MCF 10A (cell line): ENCODE data around the gene SYNE1. TPM values are rescaled to one million over a fixed set of nuclear protein-coding genes. Genes with fewer than 3 reads are reported as not detected.

Source experiments
- BruUV-seq: library from RNA; stranded (reverse); fragments of 400-500 nt; replicated peaks from 2 replicates; lab custom pipeline; 2021; lab: Mats Ljungman, UMichigan
- CTCF ChIA-PET: fragments of 300-600 bp; sonication (Branson Sonifier 250); formaldehyde crosslinking; extraction: SDS; loops from one replicate; lab custom pipeline; 2021; ENCODE audit warnings: antibody characterized with exemption, inconsistent platforms; lab: Yijun Ruan, JAX
- POLR2A ChIA-PET: fragments of 300-600, 350-650 bp; sonication (Branson Sonifier 250); formaldehyde crosslinking; extraction: SDS; loops from one replicate; lab custom pipeline; 2020; ENCODE audit warnings: antibody characterized with exemption, inconsistent platforms; lab: Yijun Ruan, JAX
- DNase-seq: peaks from one replicate; pipeline ENCODE4 v3.0.0-alpha.2; 2018; ENCODE audit not compliant: unreplicated experiment
- H3K27ac Mint-ChIP-seq: one replicate; pipeline ENCODE4 v1.8.0; 2022; ENCODE audit warnings: mild to moderate bottlenecking, low read depth, mixed read lengths; ENCODE audit not compliant: unreplicated experiment
- H3K27me3 Mint-ChIP-seq: one replicate; pipeline ENCODE4 v1.8.0; 2022; ENCODE audit warnings: mixed read lengths; ENCODE audit not compliant: insufficient read depth, unreplicated experiment
- H3K36me3 Mint-ChIP-seq: one replicate; pipeline ENCODE4 v1.8.0; 2022; ENCODE audit warnings: mild to moderate bottlenecking, moderate library complexity, mixed read lengths; ENCODE audit not compliant: insufficient read depth, unreplicated experiment
- H3K4me1 Mint-ChIP-seq: one replicate; pipeline ENCODE4 v1.8.0; 2022; ENCODE audit warnings: mixed read lengths; ENCODE audit not compliant: insufficient read depth, unreplicated experiment
- H3K4me3 Mint-ChIP-seq: one replicate; pipeline ENCODE4 v1.8.0; 2022; ENCODE audit warnings: mild to moderate bottlenecking, moderate library complexity, mixed read lengths; ENCODE audit not compliant: unreplicated experiment
- H3K9me3 Mint-ChIP-seq: one replicate; pipeline ENCODE4 v1.8.0; 2022; ENCODE audit warnings: mixed read lengths; ENCODE audit not compliant: unreplicated experiment
- intact Hi-C: fragments of 100-400 bp; cut with micrococcal nuclease; formaldehyde crosslinking; loops from 2 replicates; pipeline ENCODE4 v1.14.1; 2022
- total RNA-seq: library from RNA; stranded (reverse); gene quantifications from 2 replicates; pipeline ENCODE4 v1.2.3, GENCODE V29; 2022
- TF ChIP-seq, protein P1 (sequence below): fragments of 200-600 bp; IDR thresholded peaks from one replicate; pipeline ENCODE4 v1.8.0; 2022; ENCODE audit warnings: antibody characterized with exemption, mild to moderate bottlenecking; ENCODE audit not compliant: unreplicated experiment

Gene SYNE1
- total RNA-seq, 1 experiment from 2014 or later: 25.4 TPM

- Mint-ChIP-seq H3K9me3 (no peaks in the 10 kb centered on the region), H3K27me3 (no peaks in the 10 kb centered on the region), H3K4me3 (no peak overlapping the region), H3K27ac (no peak overlapping the region), H3K36me3 (peaks cover 13% of the 10 kb centered on the region), H3K4me1 (no peaks in the 10 kb centered on the region)
- POLR2A ChIA-PET: interaction anchor here (0.6 to 1.6 kb wide), 2 partner anchors 129 to 273 kb away, joined by 3 read pairs; no protein-coding TSS in a partner anchor
- intact Hi-C loops: no loop called here
- CTCF ChIA-PET: interaction anchor here (0.6 kb wide), 3 partner anchors 14 to 725 kb away, joined by 3 read pairs; no protein-coding TSS in a partner anchor
- DNase-seq: no peak
- TF ChIP-seq, protein P1, sequence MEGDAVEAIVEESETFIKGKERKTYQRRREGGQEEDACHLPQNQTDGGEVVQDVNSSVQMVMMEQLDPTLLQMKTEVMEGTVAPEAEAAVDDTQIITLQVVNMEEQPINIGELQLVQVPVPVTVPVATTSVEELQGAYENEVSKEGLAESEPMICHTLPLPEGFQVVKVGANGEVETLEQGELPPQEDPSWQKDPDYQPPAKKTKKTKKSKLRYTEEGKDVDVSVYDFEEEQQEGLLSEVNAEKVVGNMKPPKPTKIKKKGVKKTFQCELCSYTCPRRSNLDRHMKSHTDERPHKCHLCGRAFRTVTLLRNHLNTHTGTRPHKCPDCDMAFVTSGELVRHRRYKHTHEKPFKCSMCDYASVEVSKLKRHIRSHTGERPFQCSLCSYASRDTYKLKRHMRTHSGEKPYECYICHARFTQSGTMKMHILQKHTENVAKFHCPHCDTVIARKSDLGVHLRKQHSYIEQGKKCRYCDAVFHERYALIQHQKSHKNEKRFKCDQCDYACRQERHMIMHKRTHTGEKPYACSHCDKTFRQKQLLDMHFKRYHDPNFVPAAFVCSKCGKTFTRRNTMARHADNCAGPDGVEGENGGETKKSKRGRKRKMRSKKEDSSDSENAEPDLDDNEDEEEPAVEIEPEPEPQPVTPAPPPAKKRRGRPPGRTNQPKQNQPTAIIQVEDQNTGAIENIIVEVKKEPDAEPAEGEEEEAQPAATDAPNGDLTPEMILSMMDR: no peak
- no TSS peak for BruUV-seq
Observed at GRCh38 chr6:152173321-152173720, 463.8 kb downstream of the SYNE1 start.

DNA sequence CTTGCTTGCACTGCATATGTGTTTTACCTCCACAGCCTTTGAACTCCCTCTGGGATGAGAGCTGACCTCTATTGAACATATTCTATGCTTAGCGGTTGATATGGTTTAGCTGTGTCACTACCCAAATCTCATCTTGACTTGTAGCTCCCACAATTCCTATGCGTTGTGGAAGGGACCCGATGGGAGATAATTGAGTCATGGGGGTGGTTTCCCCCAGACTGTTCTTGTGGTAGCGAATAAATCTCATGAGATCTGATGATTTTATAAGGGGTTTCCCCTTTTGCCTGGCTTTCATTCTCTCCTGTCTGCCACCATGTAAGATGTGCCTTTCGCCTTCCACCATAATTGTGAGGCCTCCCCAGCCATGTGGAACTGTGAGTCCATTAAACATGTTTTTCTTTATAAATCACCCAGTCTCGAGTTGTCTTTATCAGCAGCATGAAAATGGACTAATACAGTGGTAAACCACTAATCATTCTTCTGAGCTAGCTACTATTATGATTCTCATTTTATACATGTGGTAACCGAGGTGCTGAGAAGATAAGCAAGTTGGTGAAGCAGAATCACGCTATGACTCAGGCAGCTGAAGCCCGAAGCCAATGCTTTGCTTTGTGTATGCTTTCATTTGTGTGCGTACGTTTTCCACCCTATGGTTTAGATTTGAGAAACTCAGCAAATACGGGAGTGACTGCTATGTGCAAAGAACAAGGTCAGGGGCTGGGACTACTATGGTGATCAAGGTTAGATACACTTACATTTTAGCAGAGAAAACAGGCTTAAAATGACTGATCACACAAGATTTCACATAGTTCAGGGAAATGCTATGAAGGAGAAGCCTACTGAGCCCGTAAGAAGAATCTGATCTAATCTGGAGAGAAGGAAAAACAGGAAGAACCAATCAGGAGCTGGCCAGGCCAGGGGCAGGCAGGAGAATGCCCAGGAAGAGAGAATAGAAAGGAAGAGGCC lies 466.2 kb downstream of the SYNE1 start:
- BruUV-seq: no TSS peak
- Mint-ChIP-seq H3K27me3 (no peaks in the 10 kb centered on the region), H3K27ac (no peak overlapping the region), H3K4me3 (no peak overlapping the region), H3K36me3 (peaks cover 6% of the 10 kb centered on the region), H3K9me3 (no peaks in the 10 kb centered on the region), H3K4me1 (no peaks in the 10 kb centered on the region)
- POLR2A ChIA-PET: no interaction called here
- intact Hi-C loops: no loop called here
- TF ChIP-seq, protein P1: no peak
- no peak for DNase-seq
- CTCF ChIA-PET: no interaction called here

DNA sequence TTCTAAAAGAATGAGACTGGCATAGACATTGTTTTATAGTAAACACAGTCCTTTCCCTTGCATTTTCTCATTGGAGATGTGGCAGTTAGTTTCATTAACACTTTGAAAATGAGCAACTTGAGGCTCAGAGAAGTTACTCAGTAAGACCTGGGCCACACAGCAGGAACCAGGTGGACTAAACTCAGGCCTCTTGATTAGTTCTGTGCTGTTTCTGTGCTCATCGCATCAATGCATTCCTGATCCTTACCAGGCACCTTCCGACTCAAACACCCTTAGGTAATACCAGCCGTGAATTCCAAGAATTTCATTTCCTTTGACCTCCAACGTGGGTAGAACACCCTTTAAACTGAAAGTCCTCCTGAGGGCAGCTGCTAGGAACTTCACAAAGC lies 466.9 kb downstream of the SYNE1 start:
- Mint-ChIP-seq H3K27ac (no peak overlapping the region), H3K4me1 (no peaks in the 10 kb centered on the region), H3K4me3 (no peak overlapping the region), H3K27me3 (no peaks in the 10 kb centered on the region), H3K36me3 (peaks cover 4% of the 10 kb centered on the region), H3K9me3 (no peaks in the 10 kb centered on the region)
- no peak for DNase-seq
- CTCF ChIA-PET: no interaction called here
- intact Hi-C loops: no loop called here
- POLR2A ChIA-PET: no interaction called here
- BruUV-seq: no TSS peak
- TF ChIP-seq, protein P1: no peak
